IPS-18a (cell line): ENCODE results near the gene KIF5C.

Experiments
- H3K27ac ChIP-seq: one replicate; pipeline ENCODE4 v1.5.1; 2013; ENCODE audit warnings: low read length
- H3K27me3 ChIP-seq: one replicate; pipeline ENCODE4 v1.6.1; 2013; ENCODE audit warnings: mild to moderate bottlenecking, low read length; ENCODE audit not compliant: control insufficient read depth, insufficient read depth
- H3K36me3 ChIP-seq: one replicate; pipeline ENCODE4 v1.6.1; 2013; ENCODE audit warnings: low read depth, low read length; ENCODE audit not compliant: control insufficient read depth
- H3K4me1 ChIP-seq: one replicate; pipeline ENCODE4 v1.6.1; 2013; ENCODE audit warnings: low read depth, low read length; ENCODE audit not compliant: control insufficient read depth
- H3K4me3 ChIP-seq: one replicate; pipeline ENCODE4 v1.5.1; 2013; ENCODE audit warnings: low read length
- H3K9ac ChIP-seq: one replicate; pipeline ENCODE4 v1.6.1; 2013; ENCODE audit warnings: mild to moderate bottlenecking, low read length, moderate library complexity
- H3K9me3 ChIP-seq: one replicate; pipeline ENCODE4 v1.6.1; 2013; ENCODE audit warnings: low read depth, low read length; ENCODE audit not compliant: control insufficient read depth

KIF5C gene

GRCh38 chr2:149070681-149071320 is 195.8 kb downstream of the KIF5C start:
- peaks cover 12% of the 10 kb centered on the region for H3K4me1 ChIP-seq
- H3K36me3 ChIP-seq = no peaks in the 10 kb centered on the region
- H3K9ac ChIP-seq = no peak overlapping the region
- H3K27me3 ChIP-seq = no peaks in the 10 kb centered on the region
- H3K4me3 ChIP-seq = no peak overlapping the region
- H3K9me3 ChIP-seq = no peaks in the 10 kb centered on the region
- no peak overlapping the region for H3K27ac ChIP-seq

- H3K4me3 ChIP-seq = no peak overlapping the region
- no peak overlapping the region for H3K9ac ChIP-seq
- H3K4me1 ChIP-seq = peaks cover 39% of the 10 kb centered on the region
- H3K9me3 ChIP-seq = no peaks in the 10 kb centered on the region
- no peaks in the 10 kb centered on the region for H3K36me3 ChIP-seq
- H3K27me3 ChIP-seq = no peaks in the 10 kb centered on the region
- H3K27ac ChIP-seq = no peak overlapping the region
These were observed 200.1 kb downstream of the KIF5C start for GRCh38 chr2:149075105-149075504.

- H3K27me3 ChIP-seq = no peaks in the 10 kb centered on the region
- no peak overlapping the region for H3K27ac ChIP-seq
- H3K4me1 ChIP-seq = peaks cover 38% of the 10 kb centered on the region
- no peaks in the 10 kb centered on the region for H3K36me3 ChIP-seq
- no peaks in the 10 kb centered on the region for H3K9me3 ChIP-seq
- no peak overlapping the region for H3K4me3 ChIP-seq
- H3K9ac ChIP-seq = no peak overlapping the region
These were observed 200.8 kb downstream of the KIF5C start for GRCh38 chr2:149075853-149076252.
